HG03469 (cell line): ENCODE measurements around the gene ATP6V1G2.
"Not testable (repeated sequence)": the region's sequence is repeated elsewhere in the genome, so short reads cannot be mapped to it uniquely, and the experiment has no call there.

Experiments
- ATAC-seq: cut with Tn5 transposase; IDR thresholded peaks from one replicate; pipeline ENCODE4 v1.9.1; 2021; ENCODE audit warnings: mild to moderate bottlenecking, moderate library complexity, moderate number of reproducible peaks; ENCODE audit not compliant: unreplicated experiment

ATP6V1G2 gene

DNA sequence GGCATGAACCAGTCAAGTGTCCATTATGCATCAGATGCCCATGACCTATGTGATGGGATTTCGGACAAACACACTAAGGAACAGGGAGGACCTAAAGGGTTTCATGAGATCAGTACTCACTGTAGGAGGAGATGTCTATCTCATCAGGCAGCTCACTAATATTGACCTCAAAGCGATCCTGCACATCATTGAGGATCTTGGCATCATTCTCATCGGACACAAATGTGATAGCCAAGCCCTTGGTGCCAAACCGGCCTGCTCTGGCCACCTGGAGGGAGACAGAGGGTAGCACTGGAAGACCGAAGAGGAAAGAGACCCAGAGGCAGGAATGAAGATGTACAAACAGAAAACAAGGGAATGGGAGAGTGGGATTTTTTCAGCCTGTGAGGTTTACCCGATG lies 15.7 kb downstream of the ATP6V1G2 start:
- no peak for ATAC-seq

- no peak for ATAC-seq
Measured at GRCh38 chr6:31529329-31530150, 16.9 kb downstream of the ATP6V1G2 start.

DNA sequence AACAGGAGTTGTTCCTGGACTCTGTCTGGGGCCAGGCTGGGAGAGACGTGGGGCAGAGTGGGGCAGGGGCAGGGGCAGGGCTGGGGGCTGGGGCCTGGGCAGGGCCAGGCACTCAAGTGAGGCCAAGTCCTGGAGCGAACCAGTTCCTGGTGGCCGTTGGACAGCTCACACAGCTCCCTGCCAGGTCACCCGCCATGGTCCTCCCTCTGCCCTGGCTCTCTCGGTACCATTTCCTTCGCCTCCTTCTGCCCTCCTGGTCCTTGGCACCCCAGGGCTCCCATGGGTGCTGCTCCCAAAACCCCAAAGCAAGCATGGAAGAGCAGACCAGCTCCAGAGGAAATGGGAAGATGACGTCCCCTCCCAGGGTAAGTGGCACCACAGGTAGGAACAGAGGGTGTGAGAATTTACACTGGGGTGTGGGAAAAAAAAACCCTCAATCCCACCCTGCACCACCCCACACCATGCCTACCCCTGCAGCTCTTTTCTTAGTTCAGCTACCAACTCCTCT lies 17.5 kb downstream of the ATP6V1G2 start, which contains the start of gene MCCD1:
Gene MCCD1, plus strand, starts transcription at position 142 of the 508 bp plus-strand sequence. Its CDS starts 53 bp downstream, at position 195.
- ATAC-seq, result no peak

GRCh38 chr6:31528307-31528777 lies 18.1 kb downstream of the ATP6V1G2 start:
- ATAC-seq, result no peak

DNA sequence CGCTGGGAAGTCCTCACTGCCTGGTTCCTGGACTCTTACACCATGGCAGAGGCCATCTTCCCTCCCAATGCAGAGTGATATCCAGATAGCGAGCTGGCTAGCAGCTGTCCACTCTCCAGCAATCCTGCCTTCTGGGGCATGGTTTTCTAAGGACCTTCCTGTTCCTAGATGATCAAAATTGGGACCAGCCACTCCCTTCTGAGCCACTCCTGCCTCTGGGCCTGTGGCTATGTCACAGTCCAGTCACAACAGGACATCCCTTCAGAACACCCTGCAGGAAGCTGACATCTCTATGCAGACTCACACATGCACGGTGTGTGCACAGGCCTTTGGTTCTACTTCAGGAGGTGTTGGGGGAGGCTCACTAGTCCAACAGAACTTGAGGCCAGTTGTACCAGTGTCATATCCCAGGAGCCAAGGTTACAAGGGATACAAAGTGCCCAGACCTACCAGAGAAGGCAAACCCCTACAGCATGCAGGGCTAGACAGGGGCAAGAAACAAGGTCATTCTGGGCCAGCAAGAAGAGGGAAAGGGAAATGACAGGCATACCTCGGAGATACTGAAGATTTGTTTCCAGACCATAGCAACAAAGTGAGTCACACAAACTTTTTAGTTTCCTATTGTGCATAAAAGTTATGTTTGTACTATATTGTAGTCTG lies 20.3 kb downstream of the ATP6V1G2 start:
- no peak for ATAC-seq

DNA sequence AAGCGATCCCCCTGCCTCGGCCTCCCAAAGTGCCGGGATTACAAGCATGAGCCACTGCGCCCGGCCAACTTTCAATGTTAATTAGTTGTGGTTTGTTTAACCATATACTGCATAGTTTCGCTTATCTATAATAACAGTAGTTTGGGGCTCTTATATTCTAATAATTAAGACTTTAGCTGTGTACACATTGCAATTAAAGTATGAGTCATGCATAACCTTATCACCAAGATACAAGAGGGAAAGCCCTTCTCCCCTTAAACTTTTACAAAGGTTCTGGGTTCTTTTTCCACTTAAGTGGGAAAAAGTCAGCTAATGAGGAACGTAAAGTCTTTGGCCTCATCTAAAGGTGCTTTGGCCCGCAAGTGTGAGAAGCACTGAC lies 20.9 kb downstream of the ATP6V1G2 start:
- no peak for ATAC-seq

DNA sequence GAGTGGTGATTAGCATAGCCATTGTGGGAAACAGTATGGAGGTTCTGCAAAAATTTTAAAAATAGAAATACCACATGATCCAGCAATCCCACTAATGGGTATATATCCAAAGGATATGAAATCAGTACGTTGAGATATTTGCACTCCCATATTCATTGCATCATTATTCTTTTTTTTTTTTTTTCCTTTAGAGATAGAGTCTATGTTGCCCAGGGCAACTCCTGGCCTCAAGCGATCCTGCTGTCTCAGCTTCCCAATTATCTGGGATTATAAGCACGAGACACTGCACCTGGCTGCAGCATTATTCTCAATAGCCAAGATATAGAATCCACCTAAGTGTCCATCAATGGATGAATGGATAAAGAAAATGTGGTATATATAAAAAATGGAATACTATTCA lies 24.6 kb downstream of the ATP6V1G2 start:
- no peak for ATAC-seq

- no peak for ATAC-seq
Measured at GRCh38 chr6:31513456-31514165, 32.8 kb downstream of the ATP6V1G2 start.

DNA sequence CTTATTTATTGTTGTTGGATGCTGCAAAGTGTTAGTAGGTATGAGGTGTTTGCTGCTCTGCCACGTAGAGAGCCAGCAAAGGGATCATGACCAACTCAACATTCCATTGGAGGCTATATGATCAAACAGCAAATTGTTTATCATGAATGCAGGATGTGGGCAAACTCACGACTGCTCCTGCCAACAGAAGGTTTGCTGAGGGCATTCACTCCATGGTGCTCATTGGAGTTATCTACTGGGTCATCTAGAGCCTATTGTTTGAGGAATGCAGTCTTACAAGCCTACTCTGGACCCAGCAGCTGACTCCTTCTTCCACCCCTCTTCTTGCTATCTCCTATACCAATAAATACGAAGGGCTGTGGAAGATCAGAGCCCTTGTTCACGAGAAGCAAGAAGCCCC lies 36.4 kb downstream of the ATP6V1G2 start:
- no peak for ATAC-seq

GRCh38 chr6:31509036-31509435 lies 37.4 kb downstream of the ATP6V1G2 start:
- ATAC-seq, result not testable (repeated sequence)

DNA sequence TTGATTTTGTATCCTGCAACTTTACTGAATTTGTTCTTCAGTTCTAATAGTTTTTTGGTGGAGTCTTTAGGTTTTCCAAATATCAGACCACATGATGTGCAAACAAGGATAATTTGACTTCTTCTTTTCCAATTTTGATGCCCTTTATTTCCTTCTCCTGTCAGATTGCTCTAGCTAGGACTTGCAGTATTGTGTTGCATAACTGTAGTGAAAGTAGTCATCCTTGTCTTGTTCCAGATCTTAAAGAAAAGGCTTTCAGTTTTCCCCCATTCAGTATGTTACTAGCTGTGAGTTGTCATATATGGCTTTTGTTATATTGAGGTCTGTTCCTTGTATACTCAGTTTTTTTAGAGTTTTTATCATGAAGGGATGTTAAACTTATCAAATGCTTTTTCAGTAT lies 43.8 kb downstream of the ATP6V1G2 start:
- no peak for ATAC-seq

- ATAC-seq, result not testable (repeated sequence)
Measured at GRCh38 chr6:31499648-31500047, 46.8 kb downstream of the ATP6V1G2 start.

DNA sequence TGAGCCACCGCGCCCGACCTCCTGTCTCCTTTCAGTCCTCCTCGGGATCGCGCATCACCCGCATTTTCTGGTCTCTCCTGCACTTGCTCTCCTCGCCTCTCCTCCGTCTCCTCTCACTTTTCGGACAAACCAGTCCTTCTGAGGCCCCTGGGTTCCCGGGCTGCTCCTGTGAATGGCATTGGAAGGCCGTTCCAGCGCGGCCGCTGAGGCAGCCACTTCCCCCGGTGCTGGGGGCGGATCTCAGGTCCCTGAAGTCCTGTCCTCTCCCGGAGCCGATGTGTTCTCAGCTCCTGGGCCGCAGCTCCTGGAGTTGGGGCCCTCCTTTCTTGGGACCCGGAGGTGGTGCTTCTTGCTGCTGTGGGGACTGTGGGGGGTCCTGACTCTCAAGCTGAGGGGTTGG lies 47.7 kb downstream of the ATP6V1G2 start:
- no peak for ATAC-seq

- ATAC-seq, result no peak
Measured at GRCh38 chr6:31497531-31498476, 48.6 kb downstream of the ATP6V1G2 start, which contains the start of gene MICB. MICB (plus strand) TSS chr6:31498145; CDS start chr6:31498194, 49 bp downstream.

GRCh38 chr6:31496826-31497225 lies 49.6 kb downstream of the ATP6V1G2 start:
- ATAC-seq, result not testable (repeated sequence)

DNA sequence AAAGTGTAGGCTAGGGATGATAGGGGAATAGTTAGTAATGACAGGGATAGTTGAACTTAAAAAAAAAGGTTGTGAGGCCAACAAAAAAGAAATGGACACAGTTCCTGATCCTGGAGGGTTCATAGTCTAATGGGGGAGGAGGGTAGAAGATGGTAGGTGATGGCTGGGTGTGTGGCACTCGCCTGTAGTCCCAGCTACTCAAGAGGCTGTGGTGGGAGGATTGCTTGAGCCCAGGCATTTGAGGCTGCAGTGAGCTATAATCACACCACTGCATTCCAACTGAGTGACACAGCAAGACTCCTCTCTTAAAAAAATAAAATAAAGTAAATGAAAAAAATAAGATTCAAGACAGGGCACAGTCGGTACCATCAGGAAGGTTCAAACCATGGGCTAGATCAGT lies 50.8 kb downstream of the ATP6V1G2 start:
- ATAC-seq, result no peak
